H1 (cell line): ENCODE results near the gene SCRN1. TPM values are rescaled to one million over a fixed set of nuclear protein-coding genes. Genes with fewer than 3 reads are reported as not detected.

Source experiments
- CTCF ChIA-PET: fragments of 300-600 bp; sonication (Branson Sonifier 250); formaldehyde crosslinking; loops from one replicate; lab custom pipeline; 2021; ENCODE audit not compliant: partially characterized antibody; lab: Charles Lee
- POLR2A ChIA-PET: fragments of 300-600 bp; sonication (Branson Sonifier 250); formaldehyde crosslinking; loops from one replicate; lab custom pipeline; 2021; ENCODE audit warnings: inconsistent platforms; ENCODE audit not compliant: partially characterized antibody; lab: Charles Lee
- DNase-seq, 2 experiments: peaks; one replicate each; pipeline versions ENCODE4 v3.0.0 to v3.0.0-alpha.2; 2010 to 2022; ENCODE audit warnings: low spot score in 2 of 2, low read depth in 1 of 2, mixed read lengths in 1 of 2
- FAIRE-seq: peaks from 2 replicates; lab custom pipeline; 2011; peaks lifted over from hg19 to GRCh38; lab: Jason Lieb, UNC
- H2AFZ ChIP-seq: 2 replicates; pipeline ENCODE4 v1.8.1; 2012; ENCODE audit warnings: low read length, inconsistent platforms
- H2AK5ac ChIP-seq: 2 replicates; pipeline ENCODE4 v1.6.1; 2013; ENCODE audit warnings: low read depth, low read length
- H2BK120ac ChIP-seq: replicated peaks from 2 replicates; pipeline ENCODE3; 2013; ENCODE audit warnings: low read depth, low read length, inconsistent platforms
- H2BK12ac ChIP-seq: 2 replicates; pipeline ENCODE4 v1.6.1; 2013; ENCODE audit warnings: low read depth, low read length
- H2BK15ac ChIP-seq: 2 replicates; pipeline ENCODE4 v1.6.1; 2013; ENCODE audit warnings: low read length
- H2BK20ac ChIP-seq: 2 replicates; pipeline ENCODE4 v1.6.1; 2013; ENCODE audit warnings: low read length
- H2BK5ac ChIP-seq: 2 replicates; pipeline ENCODE4 v1.6.1; 2013; ENCODE audit warnings: low read depth, low read length
- H3K14ac ChIP-seq: 2 replicates; pipeline ENCODE4 v1.6.1; 2013; ENCODE audit warnings: inconsistent platforms; ENCODE audit not compliant: insufficient read length
- H3K18ac ChIP-seq: 2 replicates; pipeline ENCODE4 v1.6.1; 2013; ENCODE audit warnings: low read length; ENCODE audit errors: extremely low read depth
- H3K23ac ChIP-seq: 2 replicates; pipeline ENCODE4 v1.6.1; 2013; ENCODE audit warnings: inconsistent platforms; ENCODE audit not compliant: insufficient read length
- H3K23me2 ChIP-seq: 2 replicates; pipeline ENCODE4 v1.6.1; 2013; ENCODE audit warnings: low read depth, low read length
- H3K27ac ChIP-seq: 2 replicates; pipeline ENCODE4 v1.6.1; 2011; ENCODE audit warnings: low read depth, low read length, inconsistent platforms
- H3K27me3 ChIP-seq, 4 experiments: replicated peaks in 1 of 4; 1 replicate in 1 of 4; 2 replicates in 3 of 4; pipeline versions ENCODE4 v1.6.1 to v1.8.1; 2011 to 2013; ENCODE audit warnings: low read length in 3 of 4, mild to moderate bottlenecking in 3 of 4, inconsistent platforms in 2 of 4, mixed read lengths in 2 of 4, moderate library complexity in 1 of 4; ENCODE audit not compliant: control insufficient read depth in 3 of 4, insufficient read depth in 3 of 4; ENCODE audit errors: extremely low read depth in 1 of 4
- H3K36me3 ChIP-seq, 4 experiments: 2 replicates each; pipeline versions ENCODE4 v1.6.1 to v1.8.1; 2011 to 2013; ENCODE audit warnings: mild to moderate bottlenecking in 4 of 4, low read length in 3 of 4, moderate library complexity in 2 of 4, control low read depth in 1 of 4, inconsistent platforms in 1 of 4; ENCODE audit not compliant: insufficient read depth in 4 of 4, control insufficient read depth in 2 of 4
- H3K4ac ChIP-seq: replicated peaks from 2 replicates; pipeline ENCODE3; 2013; ENCODE audit warnings: low read length, low read depth, mixed read lengths, inconsistent platforms; ENCODE audit not compliant: insufficient read length
- H3K4me1 ChIP-seq, 4 experiments: replicated peaks in 1 of 4; 1 replicate in 1 of 4; 2 replicates in 3 of 4; pipeline versions ENCODE4 v1.6.1 to v1.8.1; 2011 to 2013; ENCODE audit warnings: low read length in 3 of 4, inconsistent platforms in 2 of 4, mixed read lengths in 1 of 4; ENCODE audit not compliant: insufficient read depth in 4 of 4, control insufficient read depth in 3 of 4
- H3K4me2 ChIP-seq, 2 experiments: 2 replicates each; pipeline versions ENCODE4 v1.6.1 to v1.8.1; 2011 to 2013; ENCODE audit warnings: low read depth in 2 of 2, low read length in 2 of 2, control low read depth in 1 of 2, inconsistent platforms in 1 of 2, mild to moderate bottlenecking in 1 of 2; ENCODE audit not compliant: insufficient read depth in 1 of 2
- H3K4me3 ChIP-seq, 4 experiments: fragments of 200-600, 300-600 bp in 1 of 4; sonication (generic), shearing (Covaris generic), sonication (Bioruptor Twin) in 1 of 4; 2 replicates each; pipeline versions ENCODE4 v1.5.1 to v1.8.1; 2011 to 2016; ENCODE audit warnings: low read length in 4 of 4, low read depth in 3 of 4, control low read depth in 2 of 4, inconsistent platforms in 2 of 4, mild to moderate bottlenecking in 2 of 4, mixed read lengths in 1 of 4, moderate library complexity in 1 of 4; ENCODE audit not compliant: insufficient read depth in 2 of 4; ENCODE audit errors: extremely low read depth in 1 of 4
- H3K56ac ChIP-seq: replicated peaks from 2 replicates; pipeline ENCODE3; 2013; ENCODE audit warnings: low read depth, mild to moderate bottlenecking, mixed read lengths, low read length, inconsistent platforms; ENCODE audit not compliant: insufficient read length
- H3K79me1 ChIP-seq: 2 replicates; pipeline ENCODE4 v1.6.1; 2013; ENCODE audit warnings: low read depth, low read length, control low read depth
- H3K79me2 ChIP-seq, 2 experiments: 2 replicates each; pipeline versions ENCODE4 v1.6.1 to v1.8.1; 2012 to 2013; ENCODE audit warnings: low read length in 2 of 2, mild to moderate bottlenecking in 2 of 2, inconsistent platforms in 1 of 2; ENCODE audit not compliant: insufficient read depth in 2 of 2, control insufficient read depth in 1 of 2
- H3K9ac ChIP-seq, 4 experiments: replicated peaks in 1 of 4; 1 replicate in 1 of 4; 2 replicates in 3 of 4; pipeline versions ENCODE4 v1.6.1 to v1.8.1; 2011 to 2013; ENCODE audit warnings: low read depth in 3 of 4, low read length in 3 of 4, control low read depth in 2 of 4, mild to moderate bottlenecking in 2 of 4, moderate library complexity in 2 of 4, inconsistent platforms in 1 of 4; ENCODE audit errors: extremely low read depth in 1 of 4
- H3K9me3 ChIP-seq, 2 experiments: 2 replicates each; pipeline versions ENCODE4 v1.6.1 to v1.8.1; 2012 to 2013; ENCODE audit warnings: mild to moderate bottlenecking in 2 of 2, moderate library complexity in 2 of 2, control low read depth in 1 of 2, inconsistent platforms in 1 of 2, low read depth in 1 of 2, low read length in 1 of 2, mixed read lengths in 1 of 2; ENCODE audit not compliant: insufficient read depth in 2 of 2
- H4K20me1 ChIP-seq, 2 experiments: replicated peaks in 1 of 2; 2 replicates each; pipeline versions ENCODE3 to v1.8.1; 2011 to 2013; ENCODE audit warnings: inconsistent platforms in 2 of 2, low read length in 2 of 2, mild to moderate bottlenecking in 1 of 2; ENCODE audit not compliant: insufficient read depth in 2 of 2, control insufficient read depth in 1 of 2
- H4K5ac ChIP-seq: 2 replicates; pipeline ENCODE4 v1.6.1; 2013; ENCODE audit warnings: low read length, low read depth, mixed read lengths, inconsistent platforms; ENCODE audit not compliant: insufficient read length
- H4K8ac ChIP-seq: 2 replicates; pipeline ENCODE4 v1.8.0; 2013; ENCODE audit warnings: mild to moderate bottlenecking, moderate library complexity, low read length, inconsistent platforms; ENCODE audit not compliant: insufficient read depth; ENCODE audit errors: extremely low read depth
- H4K91ac ChIP-seq: replicated peaks from 2 replicates; pipeline ENCODE3; 2013; ENCODE audit warnings: low read length, mixed read lengths, inconsistent platforms; ENCODE audit not compliant: insufficient read length
- ATF2 ChIP-seq: IDR thresholded peaks from 2 replicates; pipeline ENCODE4 v1.6.1; 2012; ENCODE audit warnings: low read length, inconsistent platforms
- CHD1 ChIP-seq: IDR thresholded peaks from 2 replicates; pipeline ENCODE4 v1.6.1; 2012; ENCODE audit warnings: low read depth, low read length, improper control_type of control experiment
- CTBP2 ChIP-seq: IDR thresholded peaks from 2 replicates; pipeline ENCODE4 v1.7.0; 2011; ENCODE audit warnings: borderline replicate concordance, mild to moderate bottlenecking, moderate library complexity, mixed read lengths, low read length; ENCODE audit not compliant: insufficient read depth, insufficient read length
- GABPA ChIP-seq: IDR thresholded peaks from 2 replicates; pipeline ENCODE4 v1.6.1; 2011; ENCODE audit warnings: mild to moderate bottlenecking, low read length, moderate library complexity, borderline replicate concordance; ENCODE audit not compliant: insufficient read depth
- HDAC6 ChIP-seq: IDR thresholded peaks from one replicate; pipeline ENCODE4 v1.7.1; 2012; ENCODE audit warnings: low read depth, mild to moderate bottlenecking, inconsistent platforms, low read length, moderate library complexity
- NANOG ChIP-seq: IDR thresholded peaks from 2 replicates; pipeline ENCODE4 v1.6.1; 2011; ENCODE audit warnings: low read length, low read depth, mild to moderate bottlenecking, inconsistent platforms; ENCODE audit not compliant: insufficient read depth, poor library complexity, severe bottlenecking
- PHF8 ChIP-seq: fragments of 200-600 bp; sonication (generic); conservative IDR thresholded peaks from 2 replicates; pipeline ENCODE4 v1.7.1; 2012; ENCODE audit warnings: low read depth, mild to moderate bottlenecking, inconsistent platforms, low read length, moderate library complexity
- POLR2A ChIP-seq, 2 experiments: IDR thresholded peaks; 1 replicate in 1 of 2; 2 replicates in 1 of 2; pipeline ENCODE4 v1.6.1; 2011; ENCODE audit warnings: low read depth in 2 of 2, low read length in 2 of 2, mild to moderate bottlenecking in 2 of 2; ENCODE audit errors: control extremely low read depth in 1 of 2
- SP1 ChIP-seq: IDR thresholded peaks from 2 replicates; pipeline ENCODE4 v1.6.1; 2011; ENCODE audit warnings: low read depth, low read length
- TAF1 ChIP-seq: IDR thresholded peaks from 2 replicates; pipeline ENCODE4 v1.6.1; 2011; ENCODE audit warnings: mild to moderate bottlenecking, low read depth, low read length
- TBP ChIP-seq: IDR thresholded peaks from 2 replicates; pipeline ENCODE4 v1.6.1; 2011; ENCODE audit warnings: low read depth, low read length, improper control_type of control experiment
- YY1 ChIP-seq: IDR thresholded peaks from 2 replicates; pipeline ENCODE4 v1.6.1; 2011; ENCODE audit warnings: low read depth, mild to moderate bottlenecking, low read length
- WGBS, 2 experiments: shearing (Covaris generic) in 1 of 2; methylation state at CpG; one replicate each; pipeline versions ENCODE4 v1.1.6 to v1.1.7; 2013 to 2015; ENCODE audit warnings: low lambda C conversion rate in 2 of 2, mixed read lengths in 2 of 2, inconsistent platforms in 1 of 2, low coverage in 1 of 2, missing lambda C conversion rate in 1 of 2; ENCODE audit not compliant: insufficient replicate concordance in 2 of 2, insufficient coverage in 1 of 2, insufficient read length in 1 of 2; ENCODE audit errors: extremely low coverage in 1 of 2, missing lambda C conversion rate in 1 of 2; 5-methylcytosine and 5-hydroxymethylcytosine counted together
- polyA plus RNA-seq, 7 experiments: library from polyadenylated mRNA; depleted of rRNA in 3 of 7; stranded (reverse) in 5 of 7; unstranded in 2 of 7; fragments of >200 nt in 5 of 7; fragments of 200-250 nt in 2 of 7; gene quantifications; 1 replicate in 5 of 7; 2 replicates in 1 of 7; 4 replicates in 1 of 7; pipeline versions ENCODE4 v1.2.1 to v1.2.3, GENCODE V29; 2011 to 2013; ENCODE audit warnings: missing spikeins in 2 of 7, mixed read lengths in 2 of 7
- total RNA-seq: library from RNA; stranded (reverse); fragmentation: NEBNext Ultra II Directional; extraction: Animal tissue kit (Norgen Biotek cat#: 25700); gene quantifications from 2 replicates; pipeline ENCODE4 v1.2.1, GENCODE V29; 2021

The SCRN1 gene
- total and polyA plus RNA-seq, 2 of the 8 experiments (the other 6 are each of a cell fraction or from before 2014, with no cell fraction given): 36.0 to 75.8 TPM

GRCh38 chr7:29950480-29950879 is 39.1 kb downstream of the SCRN1 start:
- Histone ChIP-seq H2BK15ac (no peak overlapping the region), H2AK5ac (no peak overlapping the region), H4K20me1 (peaks cover 2 to 3% of the 10 kb centered on the region in 2 experiments), H3K4me1 (no peaks in the 10 kb centered on the region), H3K9me3 (no peaks in the 10 kb centered on the region), H3K4ac (no peak overlapping the region), H3K9ac (no peak overlapping the region), H3K79me1 (peaks cover 5% of the 10 kb centered on the region), H3K27ac (no peak overlapping the region), H3K4me3 (no peak overlapping the region), H3K14ac (no peak overlapping the region), H3K79me2 (no peaks in the 10 kb centered on the region), H2AFZ (no peak overlapping the region), H3K23me2 (no peaks in the 10 kb centered on the region), H3K56ac (no peak overlapping the region), H3K23ac (no peak overlapping the region), H3K4me2 (no peak overlapping the region), H2BK120ac (no peak overlapping the region), H4K91ac (no peak overlapping the region), H2BK12ac (no peak overlapping the region), H4K8ac (no peak overlapping the region), H4K5ac (no peak overlapping the region), H3K27me3 (no peaks in the 10 kb centered on the region), H3K18ac (no peak overlapping the region), H3K36me3 (peaks cover 4 to 46% (median 13%) of the 10 kb centered on the region in 4 experiments; a peak in 6 of 8 replicates), H2BK5ac (no peak overlapping the region), H2BK20ac (no peak overlapping the region)
- FAIRE-seq: no peak
- no peak for DNase-seq
- WGBS, 2 experiments: 95% methylated on average over 8 of the region's 8 CpGs; no CpG with 5 or more reads in 1 of the 2 experiments
- POLR2A ChIA-PET: interaction anchor here (0.8 to 1.3 kb wide), 4 partner anchors 9 to 79 kb away, joined by 3 to 5 read pairs (median 3); no protein-coding TSS in a partner anchor
- CTCF ChIA-PET: interaction anchor here (0.6 to 7.2 kb wide), 10 partner anchors 9 to 113 kb away, joined by 3 to 49 read pairs (median 6); no protein-coding TSS in a partner anchor
- no peak for TF ChIP-seq TBP
- TF ChIP-seq CHD1: no peak
- no peak for TF ChIP-seq NANOG
- no peak for TF ChIP-seq POLR2A (IDR thresholded peaks at IDR 0.05; ENCODE audit: control extremely low read depth in 1 of 2, low read depth in 2 of 2, low read length in 2 of 2)
- TF ChIP-seq YY1: no peak
- TF ChIP-seq ATF2: no peak
- no peak for TF ChIP-seq HDAC6
- TF ChIP-seq SP1: no peak
- no peak for TF ChIP-seq CTBP2
- TF ChIP-seq PHF8: no peak
- TF ChIP-seq TAF1: no peak
- TF ChIP-seq GABPA: no peak
